Suprapubic skin (tissue), 4 donors: ENCODE results near the gene ACBD5. TPM values are rescaled to one million over a fixed set of nuclear protein-coding genes. Genes with fewer than 3 reads are reported as not detected.
"Not testable (repeated sequence)": the region's sequence is repeated elsewhere in the genome, so short reads cannot be mapped to it uniquely, and the experiment has no call there.

ENCODE experiments used
- DNase-seq, 2 donors: peaks; one replicate each; pipeline ENCODE4 v3.0.0-alpha.2; 2019; ENCODE audit warnings: low spot score in 2 of 2
- H3K27ac ChIP-seq: fragments of 200-600 bp; sonication (generic); one replicate; pipeline ENCODE4 v1.5.1; 2019
- H3K27me3 ChIP-seq: fragments of 200-600 bp; sonication (generic); one replicate; pipeline ENCODE4 v1.5.1; 2019
- H3K36me3 ChIP-seq: fragments of 200-600 bp; sonication (generic); one replicate; pipeline ENCODE4 v1.5.1; 2019
- H3K4me1 ChIP-seq: fragments of 200-600 bp; sonication (generic); one replicate; pipeline ENCODE4 v1.5.1; 2019
- H3K4me3 ChIP-seq: fragments of 200-600 bp; sonication (generic); one replicate; pipeline ENCODE4 v1.5.1; 2019; ENCODE audit warnings: mild to moderate bottlenecking
- H3K9me3 ChIP-seq: fragments of 200-600 bp; sonication (generic); one replicate; pipeline ENCODE4 v1.5.1; 2019
- CTCF ChIP-seq, 2 donors: fragments of 200-600 bp in 1 of 2; fragments of 450-650 bp in 1 of 2; sonication (generic) in 1 of 2; IDR thresholded peaks; one replicate each; pipeline ENCODE4 v1.5.1; 2016 to 2019; ENCODE audit warnings: antibody characterized with exemption in 2 of 2, mild to moderate bottlenecking in 1 of 2, moderate library complexity in 1 of 2
- EP300 ChIP-seq: sonication (generic); formaldehyde crosslinking; IDR thresholded peaks from one replicate; pipeline ENCODE4 v1.6.1; 2017; ENCODE audit warnings: antibody characterized with exemption
- POLR2A ChIP-seq, 2 donors: fragments of 450-650 bp; IDR thresholded peaks; one replicate each; pipeline ENCODE4 v1.6.1; 2017; ENCODE audit warnings: antibody characterized with exemption in 2 of 2, mild to moderate bottlenecking in 2 of 2, moderate library complexity in 2 of 2
- POLR2AphosphoS5 ChIP-seq, 3 donors: sonication (generic); formaldehyde crosslinking; IDR thresholded peaks; one replicate each; pipeline ENCODE4 v1.6.1; 2017; ENCODE audit warnings: antibody characterized with exemption in 3 of 3
- WGBS: methylation state at CpG from one replicate; pipeline ENCODE4 v1.1.5; 2018; 5-methylcytosine and 5-hydroxymethylcytosine counted together
- total RNA-seq, 4 donors: library from RNA; depleted of rRNA; stranded (reverse); fragments of >200 nt; gene quantifications; one replicate each; pipeline ENCODE4 v1.1.0, GENCODE V29; 2016

ACBD5 gene
- total RNA-seq, 4 donors from 2014 or later: 17.4 to 29.4 (median 18.8) TPM

GRCh38 chr10:27158421-27158820 lies 82.2 kb downstream of the ACBD5 start:
- H3K4me1 ChIP-seq: peaks cover 22% of the 10 kb centered on the region
- H3K36me3 ChIP-seq: peaks cover 42% of the 10 kb centered on the region
- no peaks in the 10 kb centered on the region for H3K9me3 ChIP-seq
- DNase-seq: no peak
- no peak overlapping the region for H3K27ac ChIP-seq
- TF ChIP-seq POLR2AphosphoS5 (IDR thresholded peaks at IDR 0.05) (no peak), EP300 (no peak), POLR2A (IDR thresholded peaks at IDR 0.05) (no peak), CTCF (IDR thresholded peaks at IDR 0.05) (no peak)
- no peaks in the 10 kb centered on the region for H3K27me3 ChIP-seq
- no peak overlapping the region for H3K4me3 ChIP-seq

GRCh38 chr10:27157150-27157549 lies 83.4 kb downstream of the ACBD5 start:
- Histone ChIP-seq H3K27ac (no peak overlapping the region), H3K27me3 (no peaks in the 10 kb centered on the region), H3K4me3 (no peak overlapping the region), H3K9me3 (no peaks in the 10 kb centered on the region), H3K4me1 (peaks cover 35% of the 10 kb centered on the region), H3K36me3 (peaks cover 31% of the 10 kb centered on the region)
- TF ChIP-seq EP300 (no peak), CTCF (IDR thresholded peaks at IDR 0.05) (no peak), POLR2A (IDR thresholded peaks at IDR 0.05) (no peak), POLR2AphosphoS5 (IDR thresholded peaks at IDR 0.05) (no peak)
- WGBS: 86% methylated on average over 2 of the region's 2 CpGs
- DNase-seq: no peak

- not testable (repeated sequence) for H3K9me3 ChIP-seq, H3K27me3 ChIP-seq, DNase-seq
- H3K4me3 ChIP-seq: peak overlapping the region; percentile 85
- 86% methylated on average over 17 of the region's 17 CpGs for WGBS
- H3K27ac ChIP-seq: peak overlapping the region; percentile 99
- H3K36me3 ChIP-seq: peaks cover 25% of the 10 kb centered on the region
- H3K4me1 ChIP-seq: peaks cover 40% of the 10 kb centered on the region
Measured at GRCh38 chr10:27156566-27156965, 84.0 kb downstream of the ACBD5 start.

- 0% methylated on average over 14 of the region's 55 CpGs for WGBS
- Histone ChIP-seq H3K27ac (peak within 1 kb of the TSS; percentile 99), H3K4me1 (peaks cover 40% of the 10 kb centered on the region), H3K4me3 (peak within 1 kb of the TSS; percentile 85), H3K36me3 (peaks cover 16% of the 10 kb centered on the region), H3K9me3 (no peaks in the 10 kb centered on the region), H3K27me3 (no peaks in the 10 kb centered on the region)
- TF ChIP-seq POLR2A (IDR thresholded peaks at IDR 0.05) (peak; percentile 60 to 96), CTCF (IDR thresholded peaks at IDR 0.05) (no peak), POLR2AphosphoS5 (IDR thresholded peaks at IDR 0.05) (peak; percentile 88 to 96 (median 88)), EP300 (no peak)
- DNase-seq: peak; percentile 96
Measured at GRCh38 chr10:27155066-27155754, 85.4 kb downstream of the ACBD5 start, which contains the start of gene MASTL. Gene MASTL, plus strand, starts transcription at chr10:27155352. Its CDS starts 75 bp downstream, at chr10:27155427.

GRCh38 chr10:27153845-27154193 lies 86.8 kb downstream of the ACBD5 start:
- no peaks in the 10 kb centered on the region for H3K9me3 ChIP-seq
- peaks cover 40% of the 10 kb centered on the region for H3K4me1 ChIP-seq
- peaks cover 3% of the 10 kb centered on the region for H3K36me3 ChIP-seq
- H3K27me3 ChIP-seq: no peaks in the 10 kb centered on the region
- TF ChIP-seq POLR2AphosphoS5 (IDR thresholded peaks at IDR 0.05): no peak
- no peak for TF ChIP-seq EP300
- no peak for TF ChIP-seq POLR2A (IDR thresholded peaks at IDR 0.05)
- no peak for TF ChIP-seq CTCF (IDR thresholded peaks at IDR 0.05)
- peak overlapping the region; percentile 85 for H3K4me3 ChIP-seq
- DNase-seq: no peak
- H3K27ac ChIP-seq: peak overlapping the region; percentile 99
- 0% methylated on average over 16 of the region's 18 CpGs for WGBS
